ENCODE results near the gene WNT11.

Gene WNT11

DNA sequence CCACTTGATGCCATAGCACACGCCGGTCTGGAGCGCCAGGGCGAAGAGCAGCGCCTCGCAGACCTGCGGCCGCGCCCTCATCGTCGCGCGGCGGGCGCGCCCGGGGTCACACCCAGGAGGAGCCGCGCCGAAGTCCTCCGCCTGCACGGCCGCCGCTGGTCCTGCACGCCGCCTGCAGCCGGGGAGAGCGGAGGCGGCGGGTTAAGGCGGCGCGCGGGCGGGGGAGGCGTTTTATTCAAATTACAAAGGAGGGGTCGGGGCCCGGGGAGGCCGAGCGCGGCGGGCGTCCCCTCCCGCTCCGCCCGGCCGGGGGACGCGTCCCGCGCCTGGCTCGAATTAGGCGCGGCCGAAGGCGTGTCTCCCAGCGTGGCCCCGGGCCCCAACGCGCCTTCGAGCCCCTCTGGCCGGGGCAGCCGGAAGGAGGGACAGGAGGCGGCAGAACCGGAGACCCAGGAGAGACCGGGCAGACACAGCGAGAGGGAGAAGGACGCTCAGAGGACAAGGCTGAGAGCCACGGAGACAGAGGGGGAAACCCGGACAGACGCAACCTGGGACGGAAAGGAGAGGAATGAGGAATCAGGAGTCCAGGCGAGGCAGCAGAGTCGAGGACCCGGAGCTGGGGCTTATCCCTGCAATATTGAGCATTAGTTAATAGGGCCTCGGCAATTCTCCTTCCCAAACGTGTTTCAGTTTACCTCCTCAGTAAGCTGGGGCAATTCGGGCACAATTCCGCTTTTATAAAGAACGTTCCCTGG, at the start of gene WNT11:
WNT11 (minus strand) TSS at position 176 of the 755 bp plus-strand sequence; CDS start at position 81, 95 bp downstream.
- DNase-seq (ENCODE audit: low spot score), result no peak

DNA sequence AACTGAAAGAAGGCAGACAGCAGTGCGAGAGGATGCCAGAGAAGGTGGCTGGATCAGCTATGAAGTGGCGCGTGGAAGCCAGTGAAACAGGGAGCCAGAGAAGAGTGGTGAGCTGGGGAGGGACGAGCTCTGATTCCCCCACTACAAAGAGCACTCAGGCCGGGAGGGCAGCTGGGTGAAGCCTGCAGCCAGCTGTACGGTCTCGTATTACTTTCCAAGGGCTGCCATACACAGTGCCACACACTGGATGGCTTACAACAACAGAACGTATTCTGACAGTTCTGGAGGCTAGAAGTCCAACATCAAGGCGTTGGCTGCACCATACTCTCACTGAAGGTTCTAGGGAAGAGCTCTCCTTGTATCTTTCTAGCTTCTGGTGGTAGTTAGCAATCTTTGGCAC, 47.1 kb upstream of the WNT11 start:
- no peak for DNase-seq (ENCODE audit: low spot score)

DNA sequence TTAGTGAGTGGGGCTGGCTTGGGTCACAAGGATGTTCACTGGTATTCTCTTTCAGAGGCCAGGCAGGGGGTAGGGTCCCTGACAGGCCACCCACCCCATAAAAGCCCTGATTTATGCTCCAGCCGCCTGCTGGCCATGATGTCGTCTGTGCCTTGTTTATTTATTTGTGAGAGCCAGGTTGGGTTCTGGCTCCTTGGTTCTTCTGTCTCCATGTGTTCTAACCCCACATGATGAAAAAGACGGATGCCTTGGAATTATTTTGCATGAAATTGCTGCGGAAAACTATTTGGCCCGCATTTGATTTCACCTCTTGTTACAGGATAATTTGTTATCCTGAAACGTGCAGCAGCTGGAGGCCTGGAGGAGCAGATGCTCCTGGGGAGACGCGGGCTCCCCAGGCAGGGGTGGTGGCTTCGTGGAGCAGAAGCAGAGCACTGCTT, 46.3 kb upstream of the WNT11 start:
- no peak for DNase-seq (ENCODE audit: low spot score)

DNA sequence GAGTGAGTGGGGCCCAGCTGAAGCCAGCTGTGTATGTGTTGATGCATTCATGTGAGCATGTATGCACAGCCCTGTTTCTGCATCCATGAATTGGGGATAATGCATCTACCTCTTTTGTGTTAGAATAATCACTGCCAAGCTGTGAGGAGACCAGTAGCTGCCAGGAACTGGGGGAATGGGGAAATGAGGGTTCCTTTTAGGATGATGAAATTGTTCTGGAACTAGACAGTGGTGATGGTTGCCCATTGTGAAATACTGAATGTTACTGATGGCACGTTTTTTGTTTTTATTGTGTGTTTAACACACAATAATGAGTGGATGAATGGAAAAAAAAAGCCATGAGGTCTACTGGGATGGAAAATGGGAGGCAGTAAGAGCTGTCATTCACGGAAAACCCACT, 45.3 kb upstream of the WNT11 start:
- no peak for DNase-seq (ENCODE audit: low spot score)

DNA sequence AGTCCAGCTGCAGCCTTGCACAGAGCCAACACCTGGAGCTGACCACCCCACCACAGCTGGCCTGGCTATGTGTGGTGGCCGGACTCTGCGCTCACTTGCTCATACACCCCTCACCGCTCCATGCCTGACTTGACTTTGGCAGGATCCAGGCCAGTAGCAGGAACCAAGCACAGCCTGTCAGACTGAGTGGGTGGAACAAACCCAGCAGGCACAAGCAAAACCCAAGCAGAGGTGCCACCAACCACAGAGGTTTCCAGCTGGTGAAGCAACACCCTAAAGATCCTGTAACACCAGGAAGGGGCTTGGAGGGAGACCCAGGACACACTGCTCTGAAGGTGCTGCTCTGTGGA, 44.9 kb upstream of the WNT11 start:
- DNase-seq (ENCODE audit: low spot score), result no peak

DNA sequence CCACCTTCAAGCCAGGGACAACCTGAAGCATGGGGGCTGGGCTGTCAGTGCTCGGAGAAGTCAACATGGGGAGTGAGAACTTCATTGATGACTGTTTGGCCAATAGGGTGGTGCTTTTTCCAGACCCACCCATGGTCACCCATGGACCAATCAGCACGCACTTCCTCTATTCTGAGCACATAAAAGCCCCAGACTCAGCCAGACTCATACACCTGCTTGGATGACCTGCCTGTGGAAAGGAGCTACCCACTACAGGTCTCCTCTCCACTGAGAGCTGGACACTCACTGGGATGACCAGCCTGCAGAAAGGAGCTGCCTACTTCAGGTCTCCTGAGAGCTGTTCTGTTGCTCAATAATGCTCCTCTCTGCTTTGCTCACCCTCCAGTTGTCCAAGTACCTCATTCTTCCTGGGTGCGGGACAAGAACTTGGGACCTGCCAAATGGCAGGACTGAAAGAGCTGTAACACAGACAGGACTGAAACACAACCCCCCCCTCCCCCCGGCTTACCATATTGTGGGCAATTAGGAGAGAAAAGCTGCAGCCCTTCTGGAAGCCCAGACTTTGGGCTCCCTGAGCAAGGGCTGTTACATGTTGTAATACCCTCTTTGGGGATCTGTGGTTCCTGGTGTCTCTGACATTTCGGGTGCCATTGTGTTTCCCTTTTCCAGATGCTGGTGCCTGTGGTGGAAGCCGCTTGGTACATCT, 44.4 kb upstream of the WNT11 start:
- DNase-seq (ENCODE audit: low spot score), result no peak

DNA sequence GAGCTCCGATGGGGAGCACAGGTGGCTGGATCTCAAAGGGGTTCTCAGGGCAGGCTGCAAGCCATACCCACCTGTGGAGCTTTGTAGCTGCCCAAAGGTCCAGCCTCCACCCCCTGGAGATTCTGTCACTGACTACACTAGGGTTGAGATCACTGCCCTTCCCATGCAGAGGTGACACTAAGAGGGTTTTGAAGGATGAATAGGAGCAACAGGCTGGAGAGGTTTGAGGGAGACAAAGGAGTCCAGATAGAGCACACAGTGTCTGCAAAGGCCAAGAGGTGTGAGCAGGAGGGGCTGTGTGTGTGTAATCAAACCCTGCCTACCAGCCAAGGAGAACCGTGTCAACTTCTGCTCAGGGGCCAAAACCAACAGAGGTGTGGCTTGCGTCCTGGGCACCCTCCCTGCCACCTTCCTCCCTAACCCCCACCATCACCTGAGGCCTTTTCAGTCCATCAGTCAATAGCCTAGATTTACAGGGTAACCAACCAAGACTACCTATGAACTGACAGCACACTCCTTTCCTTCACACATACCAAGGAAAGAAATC, 43.0 kb upstream of the WNT11 start:
- DNase-seq (ENCODE audit: low spot score), result no peak

DNA sequence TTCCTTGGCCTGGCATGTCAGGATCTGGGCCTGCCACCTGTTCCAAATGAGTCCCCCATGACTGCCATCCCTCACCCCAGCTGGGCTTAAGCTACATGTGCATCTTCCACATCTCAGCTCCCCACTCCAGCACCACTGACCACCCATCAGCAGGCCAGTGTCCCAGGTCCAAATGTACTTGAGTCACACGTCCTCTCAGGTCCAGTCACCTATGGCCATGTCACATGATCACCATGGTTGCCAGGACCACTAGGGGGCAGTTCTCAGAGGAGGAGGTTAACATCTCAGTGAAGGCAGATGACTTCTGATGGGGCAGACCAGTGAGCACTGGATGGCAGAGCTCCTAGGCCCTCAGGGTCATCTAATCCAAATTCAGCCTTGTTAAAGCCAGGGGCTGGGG, 41.9 kb upstream of the WNT11 start:
- DNase-seq (ENCODE audit: low spot score), result no peak

DNA sequence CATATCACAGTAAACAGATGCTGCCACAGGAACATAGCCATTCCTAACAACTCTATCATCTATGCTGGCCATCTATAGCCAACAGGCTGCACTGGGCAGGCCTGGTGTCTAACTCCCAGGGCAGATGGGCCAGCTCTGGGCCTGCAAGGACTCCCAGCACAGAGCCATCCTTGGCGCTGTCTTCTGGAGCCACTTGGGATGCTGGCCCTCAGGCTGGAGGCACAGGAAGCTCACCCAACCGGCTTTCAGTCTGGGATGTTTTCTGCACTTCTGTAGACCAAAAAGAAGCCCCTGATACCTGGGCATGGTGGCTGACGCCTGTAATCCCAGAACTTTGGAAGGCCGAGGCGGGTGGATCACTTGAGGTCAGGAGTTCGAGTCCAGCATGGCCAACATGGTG, 40.8 kb upstream of the WNT11 start:
- no peak for DNase-seq (ENCODE audit: low spot score)

DNA sequence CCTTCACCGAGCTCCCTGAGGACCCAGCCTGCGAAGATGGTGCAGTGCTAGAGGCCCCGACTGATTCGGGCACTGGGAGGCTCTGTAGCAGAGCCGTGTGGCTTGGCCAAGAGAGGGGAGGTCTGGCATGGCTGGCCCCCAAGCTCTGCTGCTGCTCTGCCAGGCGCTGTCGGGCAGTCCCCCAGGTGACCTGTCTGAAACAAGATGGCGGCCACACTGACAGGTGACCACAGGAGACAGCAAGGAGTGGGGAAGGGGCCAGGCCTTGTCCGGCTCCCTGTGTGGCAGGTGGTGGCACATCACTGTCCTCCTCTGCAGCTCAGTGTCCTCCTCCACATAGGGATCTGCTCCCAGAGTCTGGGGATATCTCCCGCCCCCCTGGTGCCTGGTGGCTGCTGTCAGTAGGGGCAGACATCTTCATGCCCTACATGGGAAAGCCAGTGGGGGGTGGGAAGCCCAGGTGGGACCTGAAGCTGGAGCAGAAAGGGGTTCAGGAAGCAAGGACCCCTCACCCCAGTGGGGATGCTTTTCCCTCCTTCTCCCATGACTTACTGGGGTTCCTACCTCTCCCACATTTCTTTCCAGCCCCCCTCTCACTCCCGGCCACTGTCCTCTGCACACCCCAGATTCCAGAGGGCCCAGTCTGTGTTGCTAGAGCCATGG, 40.1 kb upstream of the WNT11 start:
- no peak for DNase-seq (ENCODE audit: low spot score)

DNA sequence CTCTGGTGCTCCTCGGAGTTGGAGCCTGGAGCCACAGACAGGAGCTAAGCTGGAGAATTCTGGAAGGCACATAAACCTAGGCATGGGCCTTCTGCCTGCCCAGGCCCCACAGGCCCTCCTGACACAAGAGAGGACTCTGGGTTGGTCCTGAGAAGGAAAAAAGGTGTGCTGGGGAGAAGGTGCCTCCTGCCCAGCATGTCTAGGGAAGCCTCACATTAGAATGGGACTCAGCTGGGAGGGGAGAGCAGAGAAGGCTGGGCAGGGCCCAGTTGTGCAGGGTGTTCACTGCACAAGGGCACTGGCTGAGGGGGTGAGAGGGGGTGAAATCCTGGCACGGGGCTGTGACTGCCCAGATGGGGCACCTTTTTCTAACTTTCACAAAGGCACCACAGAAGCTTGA, 39.4 kb upstream of the WNT11 start:
- no peak for DNase-seq (ENCODE audit: low spot score)

DNA sequence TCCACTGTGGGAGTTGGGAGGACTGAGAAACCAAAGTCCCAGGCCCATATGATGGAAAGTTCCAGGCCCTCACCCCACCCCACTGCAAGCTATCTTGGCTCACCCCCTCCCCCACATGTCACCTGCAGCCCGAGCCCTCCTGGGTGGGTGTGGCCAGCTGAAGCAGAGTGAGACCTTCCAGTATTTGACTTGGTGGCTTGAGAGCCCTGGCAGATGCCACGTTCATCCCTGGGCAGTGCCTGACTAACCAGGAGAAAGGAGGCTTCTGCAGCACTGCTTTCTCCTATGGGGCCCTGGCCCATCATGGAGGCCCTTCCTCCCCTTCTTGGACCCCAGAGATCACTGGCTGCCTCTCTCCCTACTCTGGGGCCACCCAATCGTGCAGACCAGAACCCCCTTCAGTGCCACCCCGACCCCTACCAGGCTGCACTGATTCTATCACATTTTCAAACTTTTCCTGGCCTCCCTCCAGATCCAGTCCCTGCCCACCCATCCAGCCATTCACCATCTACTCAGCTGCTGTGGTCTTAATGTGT, 38.1 kb upstream of the WNT11 start:
- no peak for DNase-seq (ENCODE audit: low spot score)

DNA sequence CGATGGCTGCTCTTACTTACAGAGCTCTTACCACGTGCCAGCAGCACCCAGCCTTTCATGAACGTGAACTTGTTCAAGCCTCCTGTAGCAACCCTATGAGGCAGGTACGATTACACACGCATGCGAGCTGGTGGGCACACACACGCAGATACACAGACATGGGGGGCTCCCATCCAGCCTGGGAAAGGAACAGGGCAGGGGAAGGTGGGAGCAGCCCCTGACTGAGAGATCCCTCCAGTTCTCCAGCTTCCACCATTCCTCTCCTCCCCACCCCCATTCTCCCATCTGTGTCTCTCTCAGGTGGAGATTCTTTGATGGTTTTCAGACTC, 37.6 kb upstream of the WNT11 start:
- DNase-seq (ENCODE audit: low spot score), result no peak

DNA sequence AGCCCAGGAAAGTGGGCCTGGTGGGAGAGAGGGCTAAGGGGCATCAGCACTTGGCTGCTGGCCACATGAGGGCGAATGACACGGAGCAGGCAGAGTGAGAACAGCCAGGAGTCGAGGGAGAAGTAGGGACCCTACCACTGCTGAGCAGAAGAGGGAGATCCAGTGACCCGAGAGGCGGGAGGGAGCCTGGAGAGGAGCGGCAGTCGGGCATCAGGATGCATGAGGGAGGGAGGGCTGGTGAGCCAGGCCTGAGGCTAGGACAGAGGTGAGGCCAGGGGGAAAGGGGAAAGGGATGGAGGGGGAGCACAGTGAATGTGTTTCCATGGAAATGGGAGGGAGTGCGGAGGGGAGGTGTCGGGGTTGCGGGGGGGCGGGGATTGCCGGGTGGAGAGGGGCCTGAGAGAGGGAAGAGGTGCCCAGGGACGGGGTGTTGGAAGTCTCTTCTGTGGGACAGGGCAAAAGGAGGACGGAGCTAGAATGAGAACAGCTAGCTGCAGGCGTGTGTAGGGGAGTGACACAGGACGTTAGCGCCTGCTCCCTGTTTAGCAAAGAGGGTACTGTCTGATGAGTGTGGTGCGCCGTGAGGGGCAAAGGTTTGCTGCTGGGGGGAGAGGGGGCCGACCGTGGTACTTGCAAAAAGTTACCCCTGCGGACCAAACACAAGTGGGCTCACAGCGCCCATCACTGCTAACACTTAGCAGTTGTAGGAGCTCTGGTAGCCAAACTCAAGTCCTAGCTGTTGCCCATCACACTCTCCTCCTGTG, 37.1 kb upstream of the WNT11 start:
- no peak for DNase-seq (ENCODE audit: low spot score)

DNA sequence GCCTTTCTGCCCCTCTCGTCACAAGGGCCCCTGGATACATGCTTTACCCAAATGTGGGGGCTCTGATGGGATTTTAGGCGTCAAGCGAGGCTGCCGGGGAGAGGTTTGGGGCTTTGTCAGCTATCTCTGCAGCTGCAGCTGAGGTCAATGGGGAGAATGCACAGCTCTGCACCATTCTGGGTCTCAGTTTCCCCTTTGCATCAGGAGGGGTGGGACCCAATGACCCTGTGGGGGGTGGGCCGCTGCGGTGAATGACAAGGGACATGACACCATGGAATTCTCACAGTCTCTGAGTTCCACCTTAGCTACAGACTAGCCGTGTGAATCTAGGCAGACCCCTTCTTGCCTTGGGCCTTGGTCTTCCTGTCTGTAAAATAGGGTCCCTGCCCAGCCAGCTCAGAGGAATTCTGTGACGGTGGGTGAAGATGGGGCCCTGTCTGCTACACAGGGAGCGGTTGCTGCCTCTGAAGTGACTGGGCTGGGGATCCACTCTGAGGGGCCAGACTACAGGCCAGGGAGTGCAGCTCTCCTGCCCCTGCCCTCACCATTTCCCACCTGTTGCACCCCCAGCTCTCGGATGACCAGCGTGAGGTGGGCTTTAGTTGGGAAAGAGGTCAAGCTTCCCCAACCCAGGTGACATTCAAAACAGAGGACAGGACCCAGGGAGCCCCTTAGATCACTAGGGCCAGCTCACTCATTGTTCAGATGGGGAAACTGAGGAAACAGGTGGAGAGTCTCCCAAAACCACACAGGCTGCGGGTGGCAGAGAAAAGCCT, 35.9 kb upstream of the WNT11 start:
- DNase-seq (ENCODE audit: low spot score), result no peak

DNA sequence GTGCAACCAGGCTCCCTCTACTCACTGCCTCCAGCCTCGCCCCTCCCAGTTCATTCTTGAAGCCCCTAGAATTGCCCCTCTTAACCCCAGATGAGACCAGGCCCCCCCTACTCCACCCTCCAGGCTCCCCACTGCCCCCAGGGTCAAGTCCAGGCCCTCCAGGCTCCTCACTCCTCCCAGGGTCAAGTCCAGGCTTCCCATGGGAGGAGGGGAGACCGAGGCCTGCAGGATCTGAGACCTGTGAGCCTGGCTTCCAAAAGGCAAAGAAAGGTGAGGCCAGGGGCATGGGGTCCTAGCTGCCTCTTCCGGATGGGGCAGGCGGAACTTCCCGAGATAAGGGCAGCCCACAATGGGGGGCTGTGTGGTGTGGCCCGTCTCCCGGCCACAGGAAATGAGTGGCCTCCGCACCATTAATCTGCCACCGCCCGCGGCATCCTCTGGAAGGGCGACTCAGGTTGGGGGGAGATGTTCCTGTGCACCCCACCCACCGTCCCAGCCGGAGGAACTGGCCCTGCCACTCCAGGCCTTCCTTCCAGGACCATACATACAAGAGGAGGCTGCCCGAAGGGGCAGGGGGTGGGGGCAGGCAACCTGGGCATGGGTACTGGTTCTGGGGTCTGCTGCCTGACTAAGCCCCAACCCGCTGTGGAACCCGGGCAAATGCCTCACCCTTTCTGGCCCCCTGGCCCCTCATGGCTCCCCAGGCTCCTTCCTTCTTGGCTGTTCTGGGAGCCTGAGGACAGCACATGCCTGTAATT, 35.1 kb upstream of the WNT11 start:
- DNase-seq (ENCODE audit: low spot score), result peak; percentile 15

DNA sequence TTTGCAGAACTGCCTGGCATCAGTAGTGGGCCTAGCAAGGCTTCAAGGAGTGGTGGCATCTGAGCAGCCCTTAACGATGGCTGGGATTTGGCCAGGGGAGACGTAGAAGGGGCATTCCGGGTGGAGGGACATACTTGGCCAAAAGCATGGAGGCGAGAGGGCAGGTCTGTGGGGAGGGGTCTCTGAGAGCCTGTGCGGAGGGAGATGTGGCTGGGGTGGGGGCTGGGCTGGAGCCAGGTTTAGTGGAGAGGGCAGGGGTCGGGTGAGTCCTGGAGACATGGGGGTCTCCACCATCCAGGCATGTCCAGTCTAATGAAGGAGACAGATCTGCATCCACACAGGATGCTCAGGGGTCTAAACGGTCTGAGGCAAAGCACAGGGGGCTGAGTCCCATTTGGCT, 34.4 kb upstream of the WNT11 start:
- DNase-seq (ENCODE audit: low spot score), result no peak

DNA sequence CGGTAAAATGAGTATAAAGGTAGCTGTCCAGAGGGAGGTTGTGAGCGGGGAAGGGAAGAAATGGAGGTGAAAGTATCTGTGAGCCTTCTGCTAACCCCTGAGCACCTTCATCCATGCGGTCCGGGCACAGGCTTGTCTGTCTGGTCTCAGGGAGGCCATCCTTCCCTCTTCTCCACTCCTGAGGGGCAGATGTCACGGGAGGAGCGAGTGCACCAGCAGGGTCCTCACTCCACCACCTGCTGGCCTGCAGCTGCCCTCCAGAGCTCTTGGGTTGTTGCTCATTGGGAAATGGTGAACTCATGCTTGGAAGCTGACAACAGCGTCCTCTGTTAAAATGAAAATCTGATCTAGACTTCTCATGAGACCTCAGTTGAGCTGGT, 33.8 kb upstream of the WNT11 start:
- no peak for DNase-seq (ENCODE audit: low spot score)

DNA sequence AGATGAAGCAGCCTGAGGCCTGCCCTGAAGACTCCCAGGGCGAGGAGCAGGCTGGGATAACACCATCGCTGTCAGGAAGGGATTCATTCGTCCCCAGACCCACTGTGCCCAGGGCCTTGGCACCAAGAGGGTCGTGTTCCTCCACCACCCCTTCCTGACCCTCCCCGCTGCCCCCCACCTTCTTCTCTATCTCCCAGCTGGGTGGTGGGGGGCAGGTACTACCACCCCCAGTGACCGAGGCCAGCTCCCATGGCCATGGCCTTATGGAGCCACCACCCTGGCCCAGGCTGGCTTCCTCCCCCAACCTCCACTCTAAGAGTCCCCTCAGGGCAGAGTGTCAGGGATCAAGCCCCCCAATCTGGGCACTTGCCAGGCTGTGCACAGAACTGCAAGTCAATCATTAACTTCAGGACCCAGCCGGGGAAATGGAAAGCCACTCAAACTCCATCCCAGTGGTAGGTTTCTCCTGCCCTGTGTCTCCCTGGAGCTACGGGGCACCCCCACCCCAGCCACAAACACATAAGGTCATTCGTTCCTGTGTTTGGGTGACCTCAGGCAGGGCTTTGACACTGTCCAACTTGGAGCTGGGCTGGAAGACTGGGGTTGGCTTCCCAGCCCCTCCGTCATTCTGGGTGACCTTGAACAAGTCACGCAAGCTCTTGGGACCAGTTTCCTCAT, 33.3 kb upstream of the WNT11 start:
- no peak for DNase-seq (ENCODE audit: low spot score)

DNA sequence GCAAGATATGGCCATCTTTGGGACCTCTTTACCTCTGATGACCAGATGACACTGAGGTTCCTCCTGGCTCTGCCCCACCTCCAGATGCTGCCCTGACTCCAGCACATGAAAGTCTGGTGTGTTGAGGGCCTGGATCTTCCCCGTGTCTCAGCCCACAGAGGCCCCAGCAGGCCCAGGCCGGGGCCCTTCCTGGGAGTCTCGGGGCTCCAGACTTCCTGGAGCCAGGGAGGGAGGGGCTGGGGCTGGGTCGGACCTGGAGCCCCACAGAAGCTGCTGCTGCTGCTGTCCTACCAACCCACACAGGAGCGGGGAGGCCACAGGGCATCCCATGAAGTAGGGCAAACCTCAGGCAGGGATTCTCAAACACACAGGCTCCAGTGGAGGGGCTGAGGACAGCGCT, 32.2 kb upstream of the WNT11 start:
- no peak for DNase-seq (ENCODE audit: low spot score)

Data from kidney capillary endothelial cell (primary cell).